IMR-90 (cell line): ENCODE measurements around the gene COMMD1. TPM values are rescaled to one million over a fixed set of nuclear protein-coding genes. Genes with fewer than 3 reads are reported as not detected.
A peak's percentile ranks its signal among the peaks of the same experiment; 100 is the strongest.

ENCODE experiments used
- ATAC-seq: fragments of 200-7000 bp; cut with Tn5 transposase; 2 replicates; pipeline ENCODE4 v1.9.1; 2020; ENCODE audit warnings: low read depth, mild to moderate bottlenecking, moderate library complexity
- BruUV-seq: library from RNA; stranded (reverse); fragments of 400-500 nt; replicated peaks from 2 replicates; lab custom pipeline; 2021; lab: Mats Ljungman, UMichigan
- CTCF ChIA-PET: fragments of 300-600 bp; formaldehyde crosslinking; extraction: SDS; loops from one replicate; lab custom pipeline; 2021; ENCODE audit warnings: antibody characterized with exemption; lab: Yijun Ruan, JAX
- POLR2A ChIA-PET: fragments of 300-600 bp; sonication (Branson Sonifier 250); formaldehyde crosslinking; loops from one replicate; lab custom pipeline; 2022; ENCODE audit warnings: antibody characterized with exemption; ENCODE audit not compliant: unreplicated experiment; lab: Charles Lee
- DNase-seq: peaks from one replicate; pipeline ENCODE4 v3.0.0; 2013
- H2AFZ ChIP-seq: replicated peaks from 2 replicates; pipeline ENCODE3; 2013; ENCODE audit warnings: low read length, mild to moderate bottlenecking; ENCODE audit not compliant: poor library complexity
- H2AK5ac ChIP-seq: 2 replicates; pipeline ENCODE4 v1.6.1; 2013; ENCODE audit warnings: low read depth, low read length, inconsistent platforms
- H2AK9ac ChIP-seq: replicated peaks from 2 replicates; pipeline ENCODE3; 2013; ENCODE audit warnings: mild to moderate bottlenecking, low read depth, low read length, moderate library complexity; ENCODE audit not compliant: poor library complexity
- H2BK120ac ChIP-seq: 2 replicates; pipeline ENCODE4 v1.6.1; 2013; ENCODE audit warnings: low read depth, low read length, inconsistent platforms
- H2BK15ac ChIP-seq: 3 replicates; pipeline ENCODE4 v1.6.1; 2013; ENCODE audit warnings: low read depth, low read length, inconsistent platforms
- H2BK20ac ChIP-seq: 2 replicates; pipeline ENCODE4 v1.6.1; 2013; ENCODE audit warnings: low read depth, mild to moderate bottlenecking, inconsistent platforms, low read length, moderate library complexity
- H2BK5ac ChIP-seq: 2 replicates; pipeline ENCODE4 v1.6.1; 2013; ENCODE audit warnings: mild to moderate bottlenecking, low read depth, low read length, inconsistent platforms; ENCODE audit not compliant: poor library complexity, severe bottlenecking
- H3K14ac ChIP-seq: replicated peaks from 2 replicates; pipeline ENCODE4 v1.6.1; 2013; ENCODE audit warnings: low read depth, low read length, inconsistent platforms
- H3K18ac ChIP-seq: 2 replicates; pipeline ENCODE4 v1.6.1; 2013; ENCODE audit warnings: low read depth, low read length, control low read depth
- H3K23ac ChIP-seq: 2 replicates; pipeline ENCODE4 v1.6.1; 2013; ENCODE audit warnings: low read depth, low read length, inconsistent platforms
- H3K27ac ChIP-seq: 2 replicates; pipeline ENCODE4 v1.5.1; 2013; ENCODE audit warnings: mild to moderate bottlenecking, control low read depth, low read length; ENCODE audit not compliant: insufficient read depth
- H3K27me3 ChIP-seq: 2 replicates; pipeline ENCODE4 v1.6.1; 2013; ENCODE audit warnings: low read length; ENCODE audit not compliant: control insufficient read depth, insufficient read depth
- H3K36me3 ChIP-seq: 2 replicates; pipeline ENCODE4 v1.6.1; 2013; ENCODE audit warnings: low read length, mixed read lengths; ENCODE audit not compliant: control insufficient read depth, insufficient read depth
- H3K4ac ChIP-seq: 2 replicates; pipeline ENCODE4 v1.6.1; 2013; ENCODE audit warnings: low read depth, low read length, inconsistent platforms
- H3K4me1 ChIP-seq: 2 replicates; pipeline ENCODE4 v1.6.1; 2013; ENCODE audit warnings: low read length, mixed read lengths; ENCODE audit not compliant: control insufficient read depth, insufficient read depth
- H3K4me2 ChIP-seq: 2 replicates; pipeline ENCODE4 v1.6.1; 2013; ENCODE audit warnings: low read depth, mild to moderate bottlenecking, control low read depth, low read length, moderate library complexity
- H3K4me3 ChIP-seq: 2 replicates; pipeline ENCODE4 v1.5.1; 2013; ENCODE audit warnings: low read depth, mild to moderate bottlenecking, control low read depth, low read length, moderate library complexity; ENCODE audit not compliant: insufficient read depth
- H3K56ac ChIP-seq: 2 replicates; pipeline ENCODE4 v1.6.1; 2013; ENCODE audit warnings: low read length, inconsistent platforms; ENCODE audit not compliant: insufficient read depth; ENCODE audit errors: extremely low read depth
- H3K79me1 ChIP-seq, 2 experiments: 2 replicates each; pipeline ENCODE4 v1.6.1; 2013; ENCODE audit warnings: low read length in 2 of 2, inconsistent platforms in 1 of 2, low read depth in 1 of 2
- H3K9ac ChIP-seq: 2 replicates; pipeline ENCODE4 v1.6.1; 2013; ENCODE audit warnings: low read depth, low read length, control low read depth
- H3K9me1 ChIP-seq: 2 replicates; pipeline ENCODE4 v1.6.1; 2013; ENCODE audit warnings: low read length, inconsistent platforms; ENCODE audit not compliant: insufficient read depth
- H3K9me3 ChIP-seq: 2 replicates; pipeline ENCODE4 v1.6.1; 2013; ENCODE audit warnings: low read length; ENCODE audit not compliant: control insufficient read depth, insufficient read depth
- H4K20me1 ChIP-seq: 2 replicates; pipeline ENCODE4 v1.6.1; 2013; ENCODE audit warnings: low read length, inconsistent platforms; ENCODE audit not compliant: insufficient read depth
- H4K5ac ChIP-seq: 2 replicates; pipeline ENCODE4 v1.6.1; 2013; ENCODE audit warnings: mild to moderate bottlenecking, low read depth, low read length, control low read depth
- H4K8ac ChIP-seq, 2 experiments: 2 replicates each; pipeline ENCODE4 v1.6.1; 2013; ENCODE audit warnings: low read depth in 2 of 2, low read length in 2 of 2, control low read depth in 1 of 2, inconsistent platforms in 1 of 2
- H4K91ac ChIP-seq: 2 replicates; pipeline ENCODE4 v1.6.1; 2013; ENCODE audit warnings: low read depth, low read length, inconsistent platforms; ENCODE audit not compliant: insufficient read depth
- FOS ChIP-seq: fragments of 150-350 bp; IDR thresholded peaks from 2 replicates; pipeline ENCODE4 v1.6.1; 2016; ENCODE audit warnings: low read depth, low read length
- MAFK ChIP-seq: IDR thresholded peaks from 2 replicates; pipeline ENCODE4 v1.6.1; 2012; ENCODE audit warnings: low read depth, low read length, improper control_type of control experiment
- MXI1 ChIP-seq: IDR thresholded peaks from 2 replicates; pipeline ENCODE4 v1.6.1; 2012; ENCODE audit warnings: low read depth, mild to moderate bottlenecking, low read length, moderate library complexity, borderline replicate concordance
- NFE2L2 ChIP-seq: fragments of 150-350 bp; IDR thresholded peaks from 2 replicates; pipeline ENCODE4 v1.6.1; 2016; ENCODE audit warnings: low read depth, mild to moderate bottlenecking, low read length
- WGBS, 2 experiments: methylation state at CpG; one replicate each; pipeline versions ENCODE4 v1.1.5 to v1.1.7; 2013; ENCODE audit warnings: missing lambda C conversion rate in 2 of 2; ENCODE audit not compliant: insufficient read length in 1 of 2; ENCODE audit errors: extremely low coverage in 2 of 2; 5-methylcytosine and 5-hydroxymethylcytosine counted together
- dilution Hi-C: fragments of 300-500 bp; cut with HindIII; formaldehyde crosslinking; loops from one replicate; pipeline ENCODE4 v1.14.3; 2018; ENCODE audit warnings: low sequenced_read_pairs; ENCODE audit not compliant: unreplicated experiment
- in situ Hi-C: fragments of 300-500 bp; cut with MboI; formaldehyde crosslinking; loops from 3 replicates; pipeline ENCODE4 v1.14.3; 2019; ENCODE audit warnings: low sequenced_read_pairs, inconsistent platforms, mixed read lengths
- intact Hi-C: fragments of 100-400 bp; cut with micrococcal nuclease; formaldehyde crosslinking; loops from 2 replicates; pipeline ENCODE4 v1.10.0; 2022
- polyA plus RNA-seq, 3 experiments: library from polyadenylated mRNA; depleted of rRNA; stranded (reverse); fragments of >200 nt; gene quantifications; 2 replicates each; pipeline ENCODE4 v1.2.3, GENCODE V29; 2012; ENCODE audit warnings: low replicate concordance in 1 of 3
- total RNA-seq: library from RNA; depleted of rRNA; stranded (reverse); fragments of >200 nt; gene quantifications from 2 replicates; pipeline ENCODE4 v1.2.3, GENCODE V29; 2012

COMMD1 gene
- total and polyA plus RNA-seq, 2 of the 4 experiments (the other 2 are of a cell fraction), result 42.8 to 60.4 TPM

DNA sequence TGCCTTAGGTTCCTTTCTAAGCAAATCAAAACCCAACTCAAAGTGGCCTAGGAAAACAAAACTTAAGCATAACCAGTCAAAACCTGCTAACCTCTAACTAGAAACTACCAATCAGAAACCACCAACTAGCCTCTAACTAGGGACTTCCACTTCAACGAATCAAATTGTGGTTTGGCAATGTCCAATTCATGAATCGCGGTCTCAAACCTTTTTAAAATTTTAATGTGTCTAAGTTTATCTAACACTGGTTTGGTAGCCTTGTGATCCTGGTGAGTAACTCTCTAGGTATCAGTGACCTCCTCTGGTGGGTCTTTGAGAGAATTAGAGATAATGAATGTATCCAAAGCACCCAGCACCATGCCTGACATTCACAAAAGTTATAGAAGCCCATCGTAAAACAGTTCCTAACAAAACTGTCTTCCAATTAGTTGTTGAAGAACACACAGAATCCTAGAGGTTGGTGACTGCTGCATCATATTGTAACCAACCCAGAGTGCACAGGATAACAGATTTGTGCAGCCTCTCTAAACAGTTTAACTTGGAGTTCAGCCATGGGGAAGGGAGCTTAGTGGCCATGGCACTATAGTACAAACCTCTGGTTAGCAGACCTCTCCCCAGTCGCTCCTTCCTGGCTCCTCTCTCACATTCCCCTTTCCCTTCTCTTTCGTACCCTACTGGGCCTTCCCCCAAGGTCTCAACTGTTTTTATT lies 245.3 kb downstream of the COMMD1 start:
- Histone ChIP-seq H2AK5ac (no peak overlapping the region), H3K23ac (no peak overlapping the region), H3K4ac (no peak overlapping the region), H2BK5ac (no peak overlapping the region), H3K79me1 (no peaks in the 10 kb centered on the region), H3K4me2 (no peak overlapping the region), H3K9me1 (peaks cover 3% of the 10 kb centered on the region; the same call in 1 of the 2 replicates), H4K8ac (no peak overlapping the region), H2AK9ac (no peak overlapping the region), H2BK15ac (no peak overlapping the region), H4K91ac (no peak overlapping the region), H3K4me3 (no peak overlapping the region), H2BK20ac (no peak overlapping the region), H2AFZ (no peak overlapping the region), H2BK120ac (no peak overlapping the region), H4K20me1 (no peaks in the 10 kb centered on the region), H3K14ac (no peak overlapping the region), H3K9me3 (no peaks in the 10 kb centered on the region), H4K5ac (no peak overlapping the region), H3K27ac (no peak overlapping the region), H3K27me3 (no peaks in the 10 kb centered on the region), H3K9ac (no peak overlapping the region), H3K4me1 (no peaks in the 10 kb centered on the region), H3K18ac (no peak overlapping the region), H3K36me3 (no peaks in the 10 kb centered on the region), H3K56ac (no peak overlapping the region)
- ATAC-seq (no peak), DNase-seq (peak; percentile 15)
- in situ Hi-C loops (no loop called here), dilution Hi-C loops (no loop called here), intact Hi-C loops (loop anchor here (2.0 kb wide), 1 partner anchor 260 kb away; no protein-coding TSS in a partner anchor)
- TF ChIP-seq MAFK, result no peak
- no peak for TF ChIP-seq MXI1
- no peak for TF ChIP-seq FOS
- TF ChIP-seq NFE2L2, result no peak
- BruUV-seq, result no TSS peak
- POLR2A ChIA-PET, result no interaction called here
- CTCF ChIA-PET, result interaction anchor here (1.0 kb wide), 1 partner anchor 22 kb away, joined by 3 read pairs; no protein-coding TSS in a partner anchor
- no CpG with 5 or more reads among the region's 6 CpGs for WGBS, 2 experiments
